Putamen (tissue), 1 donor: Measurements from ENCODE around the gene ELL.
A peak's percentile ranks its signal among the peaks of the same experiment; 100 is the strongest.
"Not testable (repeated sequence)": the region's sequence is repeated elsewhere in the genome, so short reads cannot be mapped to it uniquely, and the experiment has no call there.

Experiments used
- DNase-seq: peaks from one replicate; pipeline ENCODE4 v3.0.0-alpha.2; 2016; ENCODE audit warnings: low spot score

Gene ELL

DNA sequence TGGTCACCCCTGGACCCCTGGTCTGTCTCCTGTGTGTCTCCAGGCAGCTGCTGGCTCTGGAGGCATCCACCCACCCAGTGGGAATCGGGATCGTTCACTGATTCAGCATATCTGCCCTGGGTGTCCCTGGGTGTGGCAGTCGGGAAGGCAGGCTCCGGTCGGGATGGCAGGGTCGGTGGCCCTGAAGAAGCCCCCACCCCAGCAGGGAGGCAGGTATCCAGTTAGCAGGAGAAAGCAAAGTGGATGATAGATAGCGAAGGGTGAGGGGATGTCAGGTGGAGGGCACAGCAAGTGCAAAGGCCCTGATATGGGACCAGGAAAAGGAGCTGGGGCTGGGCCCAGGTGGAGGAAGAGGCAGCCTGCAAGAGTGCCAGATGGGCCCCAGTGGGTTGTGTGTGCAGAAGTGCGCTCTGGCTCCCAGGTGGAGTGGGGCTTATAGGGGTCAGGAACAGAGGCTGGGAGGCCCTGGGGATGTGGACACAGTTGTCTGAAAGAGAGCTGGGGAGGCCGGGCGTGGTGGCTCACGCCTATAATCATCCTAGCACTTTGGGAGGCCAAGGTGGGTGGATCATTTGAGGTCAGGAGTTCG lies 100.4 kb downstream of the ELL start:
- DNase-seq = no peak

GRCh38 chr19:18420930-18421329 lies 100.9 kb downstream of the ELL start:
- no peak for DNase-seq

DNA sequence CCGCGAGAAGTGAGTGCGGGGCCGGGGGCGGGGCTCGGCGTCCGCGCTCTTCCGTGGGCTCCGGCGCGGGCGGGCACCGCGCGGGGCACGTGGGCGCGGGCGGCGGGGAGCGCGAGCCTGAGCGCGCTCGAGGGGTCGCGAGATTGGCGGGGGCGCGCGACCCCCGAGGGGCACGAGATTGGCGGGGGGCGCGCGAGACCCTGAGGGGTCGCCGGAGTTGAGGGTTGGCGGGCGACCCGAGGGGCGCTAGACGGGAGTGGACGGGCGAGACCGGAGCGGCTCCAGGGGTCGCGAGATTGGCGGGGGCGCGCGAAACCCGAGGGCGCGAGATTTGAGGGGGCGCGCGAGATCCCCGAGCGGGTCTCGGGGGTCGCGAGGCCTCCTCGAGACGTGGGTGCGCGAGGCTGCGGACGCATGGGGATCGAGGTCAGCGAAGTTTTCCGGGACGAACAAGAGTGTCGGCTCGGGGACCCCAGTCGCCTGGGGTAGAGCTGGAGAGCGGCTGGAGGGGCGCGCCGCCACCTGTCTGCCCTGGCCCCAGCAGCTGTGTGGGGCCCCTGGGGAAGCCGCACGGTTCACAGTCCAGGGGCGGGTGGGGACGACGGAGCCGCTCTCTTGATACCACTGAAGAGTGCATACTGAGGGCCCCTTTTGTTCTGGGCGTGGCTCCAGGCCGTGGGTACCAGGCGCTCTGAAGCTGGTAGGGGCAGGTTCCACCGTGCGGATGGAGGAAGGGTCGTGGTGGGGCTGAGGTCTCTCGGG lies 102.0 kb downstream of the ELL start:
- no peak for DNase-seq

- DNase-seq = peak; percentile 70
These were observed 102.6 kb downstream of the ELL start, which contains the start of gene SSBP4 for GRCh38 chr19:18419195-18419698. TSS of gene SSBP4 (plus strand) at chr19:18419398. CDS start at chr19:18419649, 251 bp downstream.

DNA sequence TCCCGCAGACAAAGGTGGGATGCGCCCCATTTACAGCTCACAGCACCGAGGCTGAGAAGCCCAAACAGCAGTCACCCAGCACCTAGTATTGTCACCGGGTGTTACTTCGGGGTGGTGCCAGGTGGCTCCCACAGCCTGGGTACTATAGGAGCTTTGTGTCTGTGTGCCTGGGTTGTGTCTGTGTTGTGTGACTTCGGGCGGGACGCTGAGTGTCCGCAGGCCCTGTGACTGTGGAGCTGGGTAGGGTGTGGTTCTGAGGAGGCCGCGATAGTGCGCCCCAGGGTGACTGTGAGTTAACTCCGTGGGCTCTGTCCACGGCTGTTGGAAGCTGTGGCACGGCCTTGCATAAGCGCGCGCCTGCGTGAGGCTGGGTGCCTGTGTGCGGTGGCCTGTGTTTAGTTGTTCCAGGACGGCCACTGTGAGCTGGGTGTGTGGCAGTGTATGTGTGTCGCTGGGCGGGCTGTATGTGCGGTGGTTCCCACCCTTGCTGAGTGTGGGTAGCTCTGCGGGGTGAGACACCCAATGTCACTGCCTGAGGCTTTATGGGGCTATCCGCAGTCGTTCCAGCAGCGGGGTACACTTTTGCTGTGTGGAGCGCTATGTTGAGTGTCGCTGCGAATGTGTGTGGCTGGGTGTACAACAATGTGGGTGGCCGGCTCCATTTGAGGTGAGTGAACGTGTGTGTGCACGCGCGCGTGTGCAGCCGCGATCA lies 103.2 kb downstream of the ELL start:
- DNase-seq = no peak

- DNase-seq = no peak
These were observed 103.8 kb downstream of the ELL start for GRCh38 chr19:18418029-18418482.

GRCh38 chr19:18417250-18418028 lies 104.4 kb downstream of the ELL start:
- no peak for DNase-seq

DNA sequence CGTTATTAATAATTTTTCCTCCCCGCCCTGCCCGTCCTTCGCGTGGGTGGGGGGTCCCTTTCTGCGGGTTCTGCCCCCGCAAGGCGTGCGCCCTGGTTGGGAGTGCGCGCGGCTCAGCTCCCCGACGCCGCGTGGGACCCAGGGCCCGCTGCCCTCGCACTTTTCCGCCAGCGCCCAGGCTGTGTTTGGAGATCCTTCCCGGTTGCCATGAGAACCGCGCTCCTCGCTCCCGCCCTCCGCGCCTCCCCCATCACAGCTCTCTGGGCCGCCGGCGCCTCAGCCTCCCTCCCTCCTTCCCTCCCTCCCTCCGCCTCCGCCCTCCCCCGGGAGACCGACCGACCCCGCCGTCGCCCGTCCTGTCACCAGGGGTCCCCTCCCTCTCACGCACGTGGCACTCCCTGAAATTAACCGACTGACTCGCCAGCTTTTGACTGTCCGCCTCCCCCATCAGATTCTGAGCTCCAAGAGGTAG lies 105.1 kb downstream of the ELL start:
- DNase-seq = peak; percentile 79

DNA sequence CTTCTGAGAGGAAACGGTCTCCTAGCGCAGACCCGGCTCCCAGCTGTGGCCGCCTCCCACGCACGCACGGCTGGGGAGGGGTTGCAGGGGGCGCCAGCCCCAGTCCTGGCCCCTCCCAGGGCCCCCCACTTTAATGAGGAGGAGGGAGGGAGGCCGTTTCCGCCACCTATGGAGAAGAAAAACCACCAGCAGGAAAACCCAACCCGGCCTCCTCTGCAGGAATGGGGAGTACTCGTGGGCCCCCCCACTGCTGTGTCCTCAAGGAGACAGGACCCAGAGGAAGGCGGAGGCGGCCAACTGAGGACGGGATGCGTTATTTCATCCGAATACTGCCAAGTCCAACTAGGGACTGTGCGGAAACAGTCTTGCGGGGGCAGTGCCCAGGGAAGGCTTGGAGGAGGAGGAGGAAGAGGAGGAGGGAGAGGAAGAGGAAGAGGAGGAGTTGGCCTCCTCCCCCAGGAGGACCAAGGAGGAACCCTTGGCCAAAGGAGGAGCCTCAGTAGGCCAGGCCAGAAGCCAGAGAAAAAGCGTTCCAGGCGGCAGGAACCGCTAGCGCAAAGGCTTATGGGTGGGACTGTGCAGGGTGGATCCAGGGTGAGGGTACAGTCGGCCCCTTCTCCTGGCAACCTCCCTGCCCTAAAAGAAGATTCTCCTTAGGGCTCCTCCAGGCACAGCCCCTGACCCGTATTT lies 106.5 kb downstream of the ELL start:
- no peak for DNase-seq

GRCh38 chr19:18414504-18415177 lies 107.2 kb downstream of the ELL start:
- no peak for DNase-seq

DNA sequence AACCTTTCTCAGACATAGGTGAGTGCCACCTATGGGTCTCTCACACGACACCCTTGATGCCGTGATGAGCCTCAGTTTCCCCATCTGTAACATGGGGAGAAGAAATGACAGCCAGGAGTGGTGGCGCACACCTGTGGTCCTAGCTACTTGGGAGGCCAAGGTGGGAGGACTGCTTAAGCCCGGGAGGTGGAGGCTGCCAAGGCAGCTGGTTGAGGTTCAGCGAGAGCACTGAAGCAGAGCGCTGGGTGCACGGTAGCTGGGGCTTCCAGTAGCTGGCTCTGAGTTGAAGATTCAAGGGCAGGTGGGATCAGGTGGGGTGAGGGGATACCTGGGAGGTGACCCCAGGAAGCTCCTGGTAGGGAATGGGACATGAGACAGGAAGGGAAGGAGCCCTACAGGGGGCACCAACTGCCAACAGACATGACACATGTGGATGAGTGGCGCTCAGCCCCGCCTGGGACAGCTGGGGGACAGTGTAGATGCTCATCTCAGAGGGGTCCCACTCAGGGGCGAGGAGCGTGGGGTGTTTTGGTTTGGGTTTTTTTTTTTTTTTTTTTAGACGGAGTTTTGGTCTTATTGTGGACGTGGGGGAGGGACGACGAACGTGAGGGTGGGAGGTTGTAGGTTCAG lies 109.1 kb downstream of the ELL start:
- DNase-seq = no peak

GRCh38 chr19:18408053-18408476 lies 113.8 kb downstream of the ELL start:
- DNase-seq = no peak

DNA sequence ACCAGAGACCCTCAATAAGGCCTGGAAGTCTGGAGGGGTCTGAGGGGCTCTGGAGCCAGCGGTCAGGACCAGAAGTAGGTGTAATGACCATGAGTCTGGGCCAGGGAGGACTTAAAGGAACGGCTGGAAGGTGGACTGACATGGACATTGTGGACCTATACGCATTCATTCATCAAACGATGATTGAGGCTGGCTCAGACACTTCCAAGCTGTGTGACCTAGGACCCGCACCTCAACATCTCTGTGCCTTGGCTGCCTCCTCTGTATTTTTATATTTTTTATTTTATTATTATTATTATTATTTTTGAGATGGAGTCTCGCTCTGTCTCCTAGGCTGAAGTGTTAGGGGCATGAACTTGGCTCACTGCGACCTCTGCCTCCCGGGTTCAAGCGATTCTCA lies 115.1 kb downstream of the ELL start:
- no peak for DNase-seq

DNA sequence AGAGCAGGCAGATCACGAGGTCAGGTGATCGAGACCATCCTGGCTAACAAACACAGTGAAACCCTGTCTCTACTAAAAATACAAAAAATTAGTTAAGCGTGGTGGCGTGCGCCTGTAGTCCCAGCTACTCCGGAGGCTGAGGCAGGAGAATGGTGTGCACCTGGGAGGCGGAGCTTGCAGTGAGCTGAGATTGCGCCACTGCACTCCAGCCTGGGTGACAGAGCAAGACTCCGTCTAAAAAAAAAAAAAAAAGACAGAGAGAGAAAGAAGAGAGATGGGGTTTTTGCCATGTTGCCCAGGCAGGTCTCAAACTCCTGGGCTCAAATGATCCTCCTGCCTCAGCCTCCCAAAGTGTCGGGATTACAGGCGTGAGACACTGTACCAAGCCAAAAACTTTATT lies 116.1 kb downstream of the ELL start:
- DNase-seq = not testable (repeated sequence)

DNA sequence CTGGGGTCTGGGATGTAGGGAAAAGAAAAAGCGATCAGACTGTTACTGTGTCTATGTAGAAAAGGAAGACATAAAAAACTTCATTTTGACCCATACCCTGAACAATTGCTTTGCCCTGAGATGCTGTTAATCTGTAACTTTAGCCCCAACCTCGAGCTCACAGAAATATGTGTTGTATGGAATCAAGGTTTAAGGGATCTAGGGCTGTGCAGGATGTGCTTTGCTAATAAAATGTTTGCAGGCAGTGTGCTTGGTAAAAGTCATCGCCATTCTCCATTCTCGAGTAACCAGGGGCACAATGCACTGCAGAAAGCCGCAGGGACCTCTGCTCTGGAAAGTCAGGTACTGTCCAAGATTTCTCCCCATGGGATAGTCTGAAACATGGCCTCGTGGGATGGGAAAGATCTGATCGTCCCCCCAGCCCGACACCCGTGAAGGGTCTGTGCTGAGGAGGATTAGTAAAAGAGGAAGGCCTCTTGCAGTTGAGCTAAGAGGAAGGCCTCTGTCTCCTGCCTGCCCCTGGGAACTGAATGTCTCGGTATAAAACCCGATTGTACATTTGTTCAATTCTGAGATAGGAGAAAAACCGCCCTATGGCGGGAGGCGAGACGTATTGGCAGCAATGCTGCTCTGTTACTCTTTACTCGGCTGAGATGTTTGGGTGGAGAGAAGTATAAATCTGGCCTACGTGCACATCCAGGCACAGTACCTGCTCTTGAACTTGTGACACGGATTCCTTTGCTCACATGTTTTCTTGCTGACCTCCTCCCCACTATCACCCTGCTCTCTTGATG lies 119.2 kb downstream of the ELL start:
- not testable (repeated sequence) for DNase-seq

DNA sequence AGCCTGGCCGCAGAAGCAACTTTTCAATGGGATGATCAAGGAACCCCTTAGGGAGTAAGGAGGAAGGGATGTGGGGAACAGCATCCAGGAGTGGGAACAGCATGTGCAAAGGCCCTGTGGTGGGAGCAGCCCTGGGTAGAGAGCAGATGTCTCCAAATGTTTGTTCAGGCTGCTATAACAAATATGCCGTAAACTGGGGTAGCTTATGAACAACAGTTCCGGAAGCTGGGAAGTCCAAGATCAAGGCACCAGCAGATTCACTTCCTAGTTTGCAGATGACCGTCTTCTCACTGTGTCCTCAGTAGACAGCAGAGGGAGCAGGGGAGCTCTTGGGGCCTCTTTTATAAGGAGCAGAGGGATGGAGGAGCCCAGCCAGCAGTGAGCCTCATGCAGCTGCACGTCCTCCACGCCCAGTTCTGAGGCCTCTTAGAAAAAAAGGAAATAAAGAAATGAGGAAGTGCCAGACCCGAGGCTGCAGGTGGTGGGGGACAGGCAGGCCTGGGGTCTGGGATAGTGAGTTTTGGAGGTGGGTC lies 120.2 kb downstream of the ELL start:
- DNase-seq = no peak

GRCh38 chr19:18399008-18399407 lies 122.9 kb downstream of the ELL start:
- no peak for DNase-seq

GRCh38 chr19:18397242-18398202 lies 124.3 kb downstream of the ELL start, which contains the start of gene LRRC25:
TSS of gene LRRC25 (minus strand) at chr19:18397622. CDS start at chr19:18396963, 659 bp downstream.
- no peak for DNase-seq
